Heart left ventricle (tissue), 16 donors: ENCODE results near the gene SLC4A9. TPM values are rescaled to one million over a fixed set of nuclear protein-coding genes. Genes with fewer than 3 reads are reported as not detected.
"Not testable (repeated sequence)": the region's sequence is repeated elsewhere in the genome, so short reads cannot be mapped to it uniquely, and the experiment has no call there.

Source experiments
- ATAC-seq, 4 donors: fragments of 200-7000 bp; cut with Tn5 transposase; one replicate each; pipeline ENCODE4 v1.9.1; 2020 to 2022; ENCODE audit warnings: moderate library complexity in 4 of 4, mild to moderate bottlenecking in 3 of 4, moderate number of reproducible peaks in 1 of 4
- DNase-seq, 5 donors: peaks; one replicate each; pipeline ENCODE4 v3.0.0-alpha.2; 2020
- H3K27ac ChIP-seq, 12 donors: fragments of 200-600 bp; sonication (generic) in 4 of 12; one replicate each; pipeline versions ENCODE4 v1.5.0 to v1.8.0; 2016 to 2022; ENCODE audit warnings: mild to moderate bottlenecking in 2 of 12
- H3K27me3 ChIP-seq, 9 donors: fragments of 200-600 bp; sonication (generic) in 2 of 9; one replicate each; pipeline versions ENCODE4 v1.5.1 to v1.8.0; 2016 to 2022; ENCODE audit warnings: mild to moderate bottlenecking in 3 of 9
- H3K36me3 ChIP-seq, 9 donors: fragments of 200-600 bp; sonication (generic) in 2 of 9; one replicate each; pipeline versions ENCODE4 v1.5.0 to v1.8.0; 2018 to 2022; ENCODE audit warnings: mild to moderate bottlenecking in 2 of 9
- H3K4me1 ChIP-seq, 12 donors: fragments of 200-600 bp; sonication (generic) in 4 of 12; one replicate each; pipeline versions ENCODE4 v1.5.0 to v1.8.0; 2016 to 2022; ENCODE audit warnings: mild to moderate bottlenecking in 3 of 12
- H3K4me3 ChIP-seq, 12 donors: fragments of 200-600 bp; sonication (generic) in 4 of 12; one replicate each; pipeline versions ENCODE4 v1.5.0 to v1.8.0; 2017 to 2022; ENCODE audit warnings: mild to moderate bottlenecking in 9 of 12, moderate library complexity in 4 of 12
- H3K9me3 ChIP-seq, 12 donors: fragments of 200-600 bp; sonication (generic) in 4 of 12; one replicate each; pipeline versions ENCODE4 v1.5.0 to v1.8.0; 2016 to 2022; ENCODE audit warnings: mild to moderate bottlenecking in 1 of 12
- POLR2A ChIP-seq, 2 donors: fragments of 450-650 bp; IDR thresholded peaks; one replicate each; pipeline ENCODE4 v1.6.1; 2017; ENCODE audit warnings: antibody characterized with exemption in 2 of 2, mild to moderate bottlenecking in 2 of 2, moderate library complexity in 2 of 2
- WGBS, 4 donors: extraction: QIAGEN DNeasy Blood & Tissue Kit in 2 of 4; methylation state at CpG; one replicate each; pipeline versions ENCODE4 v1.1.5 to v1.1.7; 2013 to 2018; 5-methylcytosine and 5-hydroxymethylcytosine counted together
- intact Hi-C, 10 donors: fragments of 100-400 bp; cut with DNase I; formaldehyde crosslinking; loops; one replicate each; pipeline versions ENCODE4 v1.11.1 to v1.14.2; 2022
- polyA plus RNA-seq, 2 donors: library from polyadenylated mRNA; stranded (reverse); fragments of 200-250 nt; gene quantifications; one replicate each; pipeline ENCODE4 v1.2.3, GENCODE V29; 2013
- total RNA-seq, 9 donors: library from RNA; depleted of rRNA in 2 of 9; stranded (reverse); fragments of >200 nt in 2 of 9; fragmentation: NEBNext Ultra II Directional in 3 of 9; extraction: Animal tissue kit (Norgen Biotek cat#: 25700) in 3 of 9; gene quantifications; one replicate each; pipeline versions ENCODE4 v1.1.0 to v1.2.4, GENCODE V29; 2016 to 2023
- TF ChIP-seq, protein P1 (sequence below), 12 donors: fragments of 200-600 bp; sonication (generic) in 4 of 12; IDR thresholded peaks; one replicate each; pipeline versions ENCODE4 v1.5.0 to v1.8.0; 2018 to 2022; ENCODE audit warnings: antibody characterized with exemption in 12 of 12, mild to moderate bottlenecking in 5 of 12
- donor health status: ischemic (EF 13 %, LVEDD 7.1; RV severe dilation, severe dysfunction).
- donor health status: healthy with polysubstance abuse.
- donor health status: DM: no; HTN: yes; CAD: no.
- donor health status: DM: no; HTN: no; CAD: no.
- donor health status: ischemic (EF 25% LVEDD 6.9; RV normal size, moderate dysfunction).
- donor health status: ischemic (EF 25% LVEDD 5.7; RV mildly dilated, moderate dysfunction).
- donor health status: healthy.
- donor health status: DM: yes; HTN: yes; CAD: no.
- donor health status: ischemic (EF 35%, LVEDD 5.7; RV mildly dilated, moderate dysfunction).
- donor health status: nonischemic (EF 11% LVEDD 7.7; RV severe dilation, severe dysfunction).
- donor health status: DM: yes; HTN: yes; CAD: no.
- donor health status: PGD.
- donor health status: ischemic (EF 29% LVEDD 5.4; RV normal size, mild dysfunction).
- donor health status: nonischemic (EF 23%, LVEDD 6.1; RV moderate dilation, normal function).

The SLC4A9 gene
- total and polyA plus RNA-seq, 11 donors: 0.08 to 0.20 (median 0.12) TPM; not detected in 6

DNA sequence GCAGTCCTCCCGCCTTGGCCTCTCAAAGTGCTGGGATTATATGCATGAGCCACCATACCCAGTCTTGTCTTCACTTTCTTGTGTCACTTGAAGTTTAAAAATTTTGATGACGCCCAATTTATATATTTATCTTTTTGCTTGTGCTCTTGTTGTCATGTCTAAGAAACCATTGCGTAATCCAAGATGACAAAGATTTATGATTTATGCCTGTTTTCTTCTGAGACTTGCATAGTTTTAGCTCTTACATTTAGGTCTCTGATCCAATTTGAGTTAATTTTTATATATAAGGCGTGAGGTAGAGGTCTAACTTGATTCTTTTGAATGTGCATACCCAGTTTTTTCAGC is 60.2 kb downstream of the SLC4A9 start:
- Histone ChIP-seq H3K27me3 (no peaks in the 10 kb centered on the region), H3K27ac (no peak overlapping the region), H3K4me3 (no peak overlapping the region), H3K9me3 (no peaks in the 10 kb centered on the region), H3K36me3 (peaks cover 0 to 9% (median 0%) of the 10 kb centered on the region in 9 donors), H3K4me1 (peaks cover 0 to 40% (median 16%) of the 10 kb centered on the region in 12 donors)
- ATAC-seq: no peak
- intact Hi-C loops: no loop called here
- TF ChIP-seq, protein P1, sequence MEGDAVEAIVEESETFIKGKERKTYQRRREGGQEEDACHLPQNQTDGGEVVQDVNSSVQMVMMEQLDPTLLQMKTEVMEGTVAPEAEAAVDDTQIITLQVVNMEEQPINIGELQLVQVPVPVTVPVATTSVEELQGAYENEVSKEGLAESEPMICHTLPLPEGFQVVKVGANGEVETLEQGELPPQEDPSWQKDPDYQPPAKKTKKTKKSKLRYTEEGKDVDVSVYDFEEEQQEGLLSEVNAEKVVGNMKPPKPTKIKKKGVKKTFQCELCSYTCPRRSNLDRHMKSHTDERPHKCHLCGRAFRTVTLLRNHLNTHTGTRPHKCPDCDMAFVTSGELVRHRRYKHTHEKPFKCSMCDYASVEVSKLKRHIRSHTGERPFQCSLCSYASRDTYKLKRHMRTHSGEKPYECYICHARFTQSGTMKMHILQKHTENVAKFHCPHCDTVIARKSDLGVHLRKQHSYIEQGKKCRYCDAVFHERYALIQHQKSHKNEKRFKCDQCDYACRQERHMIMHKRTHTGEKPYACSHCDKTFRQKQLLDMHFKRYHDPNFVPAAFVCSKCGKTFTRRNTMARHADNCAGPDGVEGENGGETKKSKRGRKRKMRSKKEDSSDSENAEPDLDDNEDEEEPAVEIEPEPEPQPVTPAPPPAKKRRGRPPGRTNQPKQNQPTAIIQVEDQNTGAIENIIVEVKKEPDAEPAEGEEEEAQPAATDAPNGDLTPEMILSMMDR (IDR thresholded peaks at IDR 0.05): no peak
- no peak for TF ChIP-seq POLR2A (IDR thresholded peaks at IDR 0.05)
- 92 to 97% (median 97%) methylated on average over 4 of the region's 4 CpGs for WGBS, 4 donors
- DNase-seq: no peak

DNA sequence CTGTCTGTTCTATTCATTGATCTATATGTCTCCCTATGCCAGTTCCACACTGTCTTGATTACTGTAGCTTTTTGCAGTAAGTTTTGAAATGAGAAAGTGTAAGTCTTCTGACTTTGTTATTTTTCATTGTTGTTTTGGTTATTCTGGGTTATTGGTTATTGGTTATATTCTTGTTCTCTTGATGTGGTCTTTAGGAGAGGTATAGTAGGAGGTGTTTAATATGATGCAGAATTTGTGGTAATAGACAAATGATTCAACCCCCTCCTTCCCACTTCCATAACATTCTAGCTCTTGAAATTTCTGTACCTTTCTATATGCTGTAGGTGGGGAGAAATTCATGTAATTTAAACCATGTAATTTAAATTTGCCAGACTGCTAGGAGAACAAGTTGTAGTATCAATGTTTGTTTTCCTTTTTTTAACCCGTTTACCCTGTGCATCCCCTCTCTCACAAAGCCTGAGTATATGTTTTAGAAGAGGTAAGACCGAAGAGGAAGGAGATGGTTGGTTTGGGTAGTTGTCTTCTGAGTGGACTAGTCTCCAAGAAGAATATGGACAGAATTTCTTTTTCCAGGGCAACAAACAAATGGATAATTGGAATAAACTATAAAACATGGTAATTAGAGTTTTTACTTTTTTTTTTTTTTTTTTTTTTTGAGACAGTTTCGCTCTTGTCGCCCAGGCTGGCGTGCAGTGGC is 60.8 kb downstream of the SLC4A9 start:
- peaks cover 0 to 40% (median 17%) of the 10 kb centered on the region in 12 donors for H3K4me1 ChIP-seq
- H3K36me3 ChIP-seq: peaks cover 0 to 6% (median 0%) of the 10 kb centered on the region in 9 donors
- no peak for DNase-seq
- no peak for ATAC-seq
- no peaks in the 10 kb centered on the region for H3K9me3 ChIP-seq
- 87 to 91% (median 90%) methylated on average over 5 of the region's 5 CpGs for WGBS, 4 donors
- no peak overlapping the region for H3K4me3 ChIP-seq
- intact Hi-C loops: no loop called here
- no peak overlapping the region for H3K27ac ChIP-seq
- TF ChIP-seq, protein P1 (IDR thresholded peaks at IDR 0.05): no peak
- no peak for TF ChIP-seq POLR2A (IDR thresholded peaks at IDR 0.05)
- no peaks in the 10 kb centered on the region for H3K27me3 ChIP-seq

DNA sequence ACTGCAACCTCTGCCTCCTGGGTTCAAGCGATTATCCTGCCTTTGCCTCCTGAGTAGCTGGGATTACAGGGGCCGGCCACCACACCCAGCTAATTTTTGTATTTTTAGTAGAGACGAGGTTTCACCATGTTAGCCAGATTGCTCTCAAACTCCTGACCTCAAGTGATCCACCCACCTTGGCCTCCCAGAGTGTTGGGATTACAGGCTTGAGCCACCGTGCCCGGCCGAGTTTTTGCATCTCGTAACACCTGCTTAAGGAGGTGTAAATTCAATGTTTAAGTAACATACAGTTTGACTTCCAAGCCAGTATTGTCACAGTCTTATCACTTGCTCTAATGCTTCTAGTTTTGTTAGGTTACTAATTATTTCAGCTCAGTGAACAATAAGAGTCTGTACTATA is 61.4 kb downstream of the SLC4A9 start:
- H3K27me3 ChIP-seq, H3K36me3 ChIP-seq, intact Hi-C loops, ATAC-seq, H3K9me3 ChIP-seq, H3K4me3 ChIP-seq, H3K27ac ChIP-seq, DNase-seq: not testable (repeated sequence)
- 74 to 83% (median 78%) methylated on average over 7 of the region's 7 CpGs for WGBS, 4 donors
- peaks cover 0 to 41% (median 17%) of the 10 kb centered on the region in 12 donors for H3K4me1 ChIP-seq

DNA sequence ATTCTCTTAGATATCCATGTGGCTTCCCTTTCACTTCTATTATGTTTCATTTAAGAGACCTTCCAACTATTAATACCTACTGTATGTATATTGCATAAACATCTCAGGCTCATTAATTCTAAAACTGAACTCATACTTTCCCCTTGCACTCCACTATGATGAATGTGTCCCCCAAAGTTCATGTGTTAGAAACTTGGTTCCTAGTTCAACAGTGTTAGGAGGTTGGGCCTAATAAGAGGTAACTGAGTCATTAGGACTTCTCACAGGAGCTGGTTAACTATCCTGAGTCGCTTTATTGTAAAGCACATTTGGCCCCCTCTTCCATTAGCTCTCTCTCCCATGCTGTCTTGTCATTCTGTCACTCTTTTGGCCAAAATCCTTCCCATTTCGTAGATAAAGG is 63.6 kb downstream of the SLC4A9 start:
- Histone ChIP-seq H3K27me3 (no peaks in the 10 kb centered on the region), H3K9me3 (no peaks in the 10 kb centered on the region), H3K4me1 (peaks cover 0 to 40% (median 17%) of the 10 kb centered on the region in 12 donors), H3K4me3 (no peak overlapping the region), H3K36me3 (no peaks in the 10 kb centered on the region), H3K27ac (no peak overlapping the region)
- no peak for DNase-seq
- intact Hi-C loops: no loop called here
- no peak for ATAC-seq
- 87 to 96% (median 93%) methylated on average over 2 of the region's 2 CpGs for WGBS, 4 donors
- TF ChIP-seq, protein P1 (IDR thresholded peaks at IDR 0.05): no peak
- no peak for TF ChIP-seq POLR2A (IDR thresholded peaks at IDR 0.05)

DNA sequence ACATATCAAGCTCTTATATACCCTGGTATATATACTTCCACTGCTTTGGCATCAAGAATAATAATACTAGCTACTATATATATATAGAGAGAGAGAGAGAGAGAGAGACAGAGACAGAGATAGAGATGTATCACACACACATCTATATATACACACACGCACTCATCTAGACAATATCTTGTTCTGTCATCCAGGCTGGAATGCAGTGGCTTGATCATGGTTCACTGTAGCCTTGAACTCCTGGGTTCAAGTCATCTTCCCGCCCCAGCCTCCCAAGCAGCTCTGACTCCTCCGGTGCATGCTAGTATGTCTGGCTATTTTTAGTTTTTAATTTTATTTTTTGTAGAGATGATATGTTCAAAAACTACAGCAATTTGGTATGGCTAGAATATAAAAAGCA is 64.1 kb downstream of the SLC4A9 start:
- Histone ChIP-seq H3K36me3 (no peaks in the 10 kb centered on the region), H3K27ac (no peak overlapping the region), H3K4me1 (peaks cover 0 to 36% (median 17%) of the 10 kb centered on the region in 12 donors), H3K4me3 (no peak overlapping the region), H3K27me3 (no peaks in the 10 kb centered on the region), H3K9me3 (no peaks in the 10 kb centered on the region)
- intact Hi-C loops: no loop called here
- TF ChIP-seq POLR2A (IDR thresholded peaks at IDR 0.05): no peak
- TF ChIP-seq, protein P1 (IDR thresholded peaks at IDR 0.05): no peak
- DNase-seq: no peak
- WGBS, 4 donors: 51 to 69% (median 65%) methylated on average over 3 of the region's 3 CpGs
- ATAC-seq: no peak
